Type B pancreatic cell (in vitro differentiated cells): Measurements from ENCODE around the gene RDH14. TPM values are rescaled to one million over a fixed set of nuclear protein-coding genes. Genes with fewer than 3 reads are reported as not detected.

ENCODE experiments used
- DNase-seq: peaks from one replicate; pipeline ENCODE4 v3.0.0; 2021; ENCODE audit warnings: mixed read lengths; ENCODE audit not compliant: unreplicated experiment; ENCODE audit errors: extremely low spot score
- H3K27ac Mint-ChIP-seq: 2 replicates; pipeline ENCODE4 v1.8.0; 2021; ENCODE audit warnings: mild to moderate bottlenecking, mixed read lengths
- H3K27me3 Mint-ChIP-seq: 2 replicates; pipeline ENCODE4 v1.8.0; 2021; ENCODE audit warnings: mixed read lengths
- H3K36me3 Mint-ChIP-seq: 2 replicates; pipeline ENCODE4 v1.8.0; 2021; ENCODE audit warnings: mixed read lengths
- H3K4me1 Mint-ChIP-seq: one replicate; pipeline ENCODE4 v1.8.0; 2021; ENCODE audit warnings: mixed read lengths; ENCODE audit not compliant: unreplicated experiment
- H3K4me3 Mint-ChIP-seq: 2 replicates; pipeline ENCODE4 v1.8.0; 2021; ENCODE audit warnings: mild to moderate bottlenecking, mixed read lengths
- H3K9me3 Mint-ChIP-seq: 2 replicates; pipeline ENCODE4 v1.8.0; 2021; ENCODE audit warnings: mixed read lengths
- CTCF ChIP-seq: fragments of 200-600 bp; sonication (generic); conservative IDR thresholded peaks from 2 replicates; pipeline ENCODE4 v1.5.0; 2021; ENCODE audit warnings: antibody characterized with exemption, mild to moderate bottlenecking
- total RNA-seq: library from RNA; stranded (reverse); gene quantifications from 2 replicates; pipeline ENCODE4 v1.2.1, GENCODE V29; 2021; ENCODE audit warnings: low replicate concordance

The RDH14 gene
- total RNA-seq, 1 donor from 2014 or later, result 25.5 TPM

- Mint-ChIP-seq H3K4me3 (no peak overlapping the region), H3K36me3 (no peaks in the 10 kb centered on the region), H3K9me3 (no peaks in the 10 kb centered on the region), H3K27me3 (peaks cover 46% of the 10 kb centered on the region), H3K4me1 (peaks cover 56% of the 10 kb centered on the region), H3K27ac (no peak overlapping the region)
- TF ChIP-seq CTCF, result no peak
- DNase-seq, result no peak
Observed at GRCh38 chr2:18517386-18517785, 43.1 kb downstream of the RDH14 start.

GRCh38 chr2:18516112-18516511 lies 44.3 kb downstream of the RDH14 start:
- Mint-ChIP-seq H3K27me3 (peaks cover 36% of the 10 kb centered on the region), H3K27ac (peak overlapping the region; percentile 73), H3K4me1 (peaks cover 46% of the 10 kb centered on the region)

GRCh38 chr2:18514526-18515461 lies 45.7 kb downstream of the RDH14 start:
- no peaks in the 10 kb centered on the region for H3K36me3 Mint-ChIP-seq
- H3K4me1 Mint-ChIP-seq, result peaks cover 39% of the 10 kb centered on the region
- TF ChIP-seq CTCF, result no peak
- no peaks in the 10 kb centered on the region for H3K9me3 Mint-ChIP-seq
- H3K27me3 Mint-ChIP-seq, result peaks cover 30% of the 10 kb centered on the region
- no peak for DNase-seq
- no peak overlapping the region for H3K4me3 Mint-ChIP-seq
- H3K27ac Mint-ChIP-seq, result no peak overlapping the region

More at GRCh38 chr2:18516112-18516511, 44.3 kb downstream of the RDH14 start:
- Mint-ChIP-seq H3K4me3 (peak overlapping the region; percentile 65), H3K9me3 (no peaks in the 10 kb centered on the region), H3K36me3 (no peaks in the 10 kb centered on the region)
- DNase-seq, result no peak
- no peak for TF ChIP-seq CTCF

- H3K4me1 Mint-ChIP-seq, result peaks cover 18% of the 10 kb centered on the region
- TF ChIP-seq CTCF, result no peak
- DNase-seq, result no peak
- H3K36me3 Mint-ChIP-seq, result no peaks in the 10 kb centered on the region
- H3K4me3 Mint-ChIP-seq, result no peak overlapping the region
- peaks cover 10% of the 10 kb centered on the region for H3K27me3 Mint-ChIP-seq
- H3K27ac Mint-ChIP-seq, result no peak overlapping the region
- H3K9me3 Mint-ChIP-seq, result no peaks in the 10 kb centered on the region
Observed at GRCh38 chr2:18510775-18511174, 49.7 kb downstream of the RDH14 start.

GRCh38 chr2:18506883-18507509 lies 53.5 kb downstream of the RDH14 start:
- DNase-seq, result no peak

More at GRCh38 chr2:18506883-18507509, 53.5 kb downstream of the RDH14 start:
- Mint-ChIP-seq H3K27me3 (peaks cover 15% of the 10 kb centered on the region), H3K36me3 (no peaks in the 10 kb centered on the region), H3K4me3 (no peak overlapping the region), H3K9me3 (no peaks in the 10 kb centered on the region), H3K27ac (no peak overlapping the region), H3K4me1 (peaks cover 4% of the 10 kb centered on the region)
- no peak for TF ChIP-seq CTCF
